PFSK-1 (cell line): ENCODE results near the gene ZPBP2.

Source experiments
- FOXP2 ChIP-seq: optimal IDR thresholded peaks from 2 replicates; pipeline ENCODE3; 2011; ENCODE audit warnings: borderline replicate concordance, control low read depth, inconsistent platforms; ENCODE audit not compliant: insufficient read depth; ENCODE audit errors: extremely low read length, extremely low read depth
- POLR2AphosphoS5 ChIP-seq: IDR thresholded peaks from 2 replicates; pipeline ENCODE4 v1.6.1; 2012; ENCODE audit warnings: low read depth, mild to moderate bottlenecking, control low read depth, low read length, moderate library complexity
- SIN3A ChIP-seq: IDR thresholded peaks from 2 replicates; pipeline ENCODE4 v1.6.1; 2012; ENCODE audit warnings: mild to moderate bottlenecking, low read length, moderate library complexity, borderline replicate concordance; ENCODE audit not compliant: insufficient read depth
- TAF1 ChIP-seq: IDR thresholded peaks from 2 replicates; pipeline ENCODE4 v1.6.1; 2012; ENCODE audit warnings: low read length, control low read depth, borderline replicate concordance; ENCODE audit not compliant: insufficient read depth
- TF ChIP-seq, protein P1 (sequence below), 2 experiments: IDR thresholded peaks; 2 replicates each; pipeline versions ENCODE4 v1.6.1 to v1.8.0; 2011 to 2012; ENCODE audit warnings: low read depth in 2 of 2, low read length in 2 of 2, control low read depth in 1 of 2, inconsistent platforms in 1 of 2, mild to moderate bottlenecking in 1 of 2, moderate library complexity in 1 of 2; ENCODE audit not compliant: insufficient read depth in 1 of 2

DNA sequence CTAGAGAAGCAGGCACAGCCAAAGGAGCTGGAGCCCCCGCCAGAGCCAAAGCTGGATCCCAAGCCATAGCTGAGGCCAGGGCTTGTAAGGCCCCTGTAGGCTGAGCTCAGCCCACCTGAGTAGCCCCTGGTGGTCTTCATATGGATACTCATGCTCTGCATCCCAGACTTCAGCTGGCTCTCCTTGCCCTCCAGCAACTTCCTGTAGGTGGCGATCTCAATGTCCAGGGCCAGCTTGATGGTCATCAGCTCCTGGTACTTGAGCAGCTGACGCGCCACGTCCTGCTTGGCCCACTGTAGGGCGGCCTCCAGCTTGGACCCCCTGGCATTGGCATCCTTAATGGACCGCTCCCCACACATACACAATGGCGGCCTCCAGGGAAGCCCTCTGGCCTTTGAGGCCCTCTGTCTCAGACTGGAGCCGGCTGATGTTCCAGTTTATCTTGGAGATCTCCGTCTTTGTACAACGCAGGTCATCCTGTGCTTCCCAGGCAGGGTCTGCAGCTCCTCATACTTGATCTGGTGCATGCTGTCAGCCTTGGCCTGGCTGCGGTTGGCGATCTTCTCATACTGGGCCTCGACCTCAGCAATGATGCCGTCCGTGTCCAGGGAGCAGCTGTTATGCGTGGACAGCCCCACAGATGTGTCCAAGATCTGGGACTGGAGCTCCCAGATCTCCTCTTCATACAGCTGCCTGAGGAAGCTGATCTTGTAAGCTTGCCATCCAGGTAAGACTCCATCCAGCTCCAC lies 32.8 kb upstream of the ZPBP2 start:
- TF ChIP-seq POLR2AphosphoS5: no peak
- TF ChIP-seq TAF1: no peak
- TF ChIP-seq, protein P1, sequence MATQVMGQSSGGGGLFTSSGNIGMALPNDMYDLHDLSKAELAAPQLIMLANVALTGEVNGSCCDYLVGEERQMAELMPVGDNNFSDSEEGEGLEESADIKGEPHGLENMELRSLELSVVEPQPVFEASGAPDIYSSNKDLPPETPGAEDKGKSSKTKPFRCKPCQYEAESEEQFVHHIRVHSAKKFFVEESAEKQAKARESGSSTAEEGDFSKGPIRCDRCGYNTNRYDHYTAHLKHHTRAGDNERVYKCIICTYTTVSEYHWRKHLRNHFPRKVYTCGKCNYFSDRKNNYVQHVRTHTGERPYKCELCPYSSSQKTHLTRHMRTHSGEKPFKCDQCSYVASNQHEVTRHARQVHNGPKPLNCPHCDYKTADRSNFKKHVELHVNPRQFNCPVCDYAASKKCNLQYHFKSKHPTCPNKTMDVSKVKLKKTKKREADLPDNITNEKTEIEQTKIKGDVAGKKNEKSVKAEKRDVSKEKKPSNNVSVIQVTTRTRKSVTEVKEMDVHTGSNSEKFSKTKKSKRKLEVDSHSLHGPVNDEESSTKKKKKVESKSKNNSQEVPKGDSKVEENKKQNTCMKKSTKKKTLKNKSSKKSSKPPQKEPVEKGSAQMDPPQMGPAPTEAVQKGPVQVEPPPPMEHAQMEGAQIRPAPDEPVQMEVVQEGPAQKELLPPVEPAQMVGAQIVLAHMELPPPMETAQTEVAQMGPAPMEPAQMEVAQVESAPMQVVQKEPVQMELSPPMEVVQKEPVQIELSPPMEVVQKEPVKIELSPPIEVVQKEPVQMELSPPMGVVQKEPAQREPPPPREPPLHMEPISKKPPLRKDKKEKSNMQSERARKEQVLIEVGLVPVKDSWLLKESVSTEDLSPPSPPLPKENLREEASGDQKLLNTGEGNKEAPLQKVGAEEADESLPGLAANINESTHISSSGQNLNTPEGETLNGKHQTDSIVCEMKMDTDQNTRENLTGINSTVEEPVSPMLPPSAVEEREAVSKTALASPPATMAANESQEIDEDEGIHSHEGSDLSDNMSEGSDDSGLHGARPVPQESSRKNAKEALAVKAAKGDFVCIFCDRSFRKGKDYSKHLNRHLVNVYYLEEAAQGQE (IDR thresholded peaks at IDR 0.05; ENCODE audit: insufficient read depth in 1 of 2, low read depth in 2 of 2, low read length in 2 of 2): no peak
- no peak for TF ChIP-seq SIN3A
- no peak for TF ChIP-seq FOXP2
